CD4-positive, alpha-beta T cell (primary cell): ENCODE data around the gene PDLIM4. TPM values are rescaled to one million over a fixed set of nuclear protein-coding genes. Genes with fewer than 3 reads are reported as not detected.

Experiments used
- ATAC-seq: fragments of 200-7000 bp; cut with Tn5 transposase; one replicate; pipeline ENCODE4 v1.10.0; 2022; ENCODE audit warnings: mild to moderate bottlenecking; ENCODE audit not compliant: poor library complexity
- CTCF ChIA-PET: fragments of 350-600 bp; sonication (Branson Sonifier 250); formaldehyde crosslinking; loops from one replicate; lab custom pipeline; 2021; ENCODE audit warnings: antibody characterized with exemption, inconsistent platforms; lab: Charles Lee
- POLR2A ChIA-PET: fragments of 350-600 bp; sonication (Branson Sonifier 250); formaldehyde crosslinking; loops from one replicate; lab custom pipeline; 2021; ENCODE audit warnings: antibody characterized with exemption, inconsistent platforms; lab: Charles Lee
- DNase-seq, 14 experiments: peaks; one replicate each; pipeline ENCODE4 v3.0.0-alpha.2; 2013 to 2020; ENCODE audit warnings: mixed read lengths in 2 of 14
- H3K27ac ChIP-seq, 2 donors: one replicate each; pipeline versions ENCODE4 v1.5.1 to v1.7.0; 2013; ENCODE audit warnings: low read length in 2 of 2, low read depth in 1 of 2, mild to moderate bottlenecking in 1 of 2
- H3K27me3 ChIP-seq, 2 experiments: 1 replicate in 1 of 2; 2 replicates in 1 of 2; pipeline versions ENCODE4 v1.6.1 to v1.7.0; 2013; ENCODE audit warnings: low read length in 2 of 2, control low read depth in 1 of 2, mild to moderate bottlenecking in 1 of 2, moderate library complexity in 1 of 2; ENCODE audit not compliant: insufficient read depth in 2 of 2, control insufficient read depth in 1 of 2
- H3K36me3 ChIP-seq: one replicate; pipeline ENCODE4 v1.6.1; 2013; ENCODE audit warnings: low read length, control low read depth; ENCODE audit not compliant: insufficient read depth
- H3K4me1 ChIP-seq: one replicate; pipeline ENCODE4 v1.6.1; 2013; ENCODE audit warnings: low read length, control low read depth; ENCODE audit not compliant: insufficient read depth
- H3K4me3 ChIP-seq: one replicate; pipeline ENCODE4 v1.5.1; 2013; ENCODE audit warnings: mild to moderate bottlenecking, low read length, moderate library complexity
- H3K9me3 ChIP-seq, 2 experiments: 1 replicate in 1 of 2; 2 replicates in 1 of 2; pipeline versions ENCODE4 v1.6.1 to v1.7.0; 2013; ENCODE audit warnings: low read length in 2 of 2, mild to moderate bottlenecking in 2 of 2, control low read depth in 1 of 2, moderate library complexity in 1 of 2; ENCODE audit not compliant: control insufficient read depth in 1 of 2, insufficient read depth in 1 of 2
- H3K27ac Mint-ChIP-seq: one replicate; pipeline ENCODE4 v1.8.0; 2020; ENCODE audit warnings: mixed read lengths
- H3K27me3 Mint-ChIP-seq: one replicate; pipeline ENCODE4 v1.8.0; 2021; ENCODE audit warnings: mixed read lengths
- H3K36me3 Mint-ChIP-seq: one replicate; pipeline ENCODE4 v1.8.0; 2021; ENCODE audit warnings: low read depth, mixed read lengths
- H3K4me1 Mint-ChIP-seq: one replicate; pipeline ENCODE4 v1.8.0; 2021; ENCODE audit warnings: low read depth, mixed read lengths
- H3K4me3 Mint-ChIP-seq: one replicate; pipeline ENCODE4 v1.8.0; 2020; ENCODE audit warnings: mild to moderate bottlenecking, mixed read lengths
- H3K9me3 Mint-ChIP-seq: one replicate; pipeline ENCODE4 v1.8.0; 2020; ENCODE audit warnings: mixed read lengths
- CTCF ChIP-seq: fragments of 200-600 bp; IDR thresholded peaks from one replicate; pipeline ENCODE4 v1.8.0; 2022; ENCODE audit warnings: antibody characterized with exemption, mild to moderate bottlenecking
- intact Hi-C, 2 experiments: fragments of 100-400 bp; cut with DNase I in 1 of 2; cut with micrococcal nuclease in 1 of 2; formaldehyde crosslinking; loops; one replicate each; pipeline versions ENCODE4 v1.15.1 to v1.9.0; 2023 to 2025; cut with DNase I, micrococcal nuclease
- total RNA-seq, 174 experiments: library from RNA in 2 of 174; stranded (reverse) in 2 of 174; gene quantifications; one replicate each; pipeline ENCODE4 v1.2.3 and lab custom pipeline; 2021 to 2026

The PDLIM4 gene
- total RNA-seq, 2 experiments from 2014 or later, result not detected

GRCh38 chr5:132270706-132271105 lies 13.2 kb downstream of the PDLIM4 start:
- no peak for TF ChIP-seq CTCF
- Mint-ChIP-seq H3K4me1 (peaks cover 11% of the 10 kb centered on the region), H3K27me3 (peaks cover 31% of the 10 kb centered on the region), H3K27ac (no peak overlapping the region), H3K4me3 (no peak overlapping the region), H3K36me3 (no peaks in the 10 kb centered on the region), H3K9me3 (no peaks in the 10 kb centered on the region)
- ATAC-seq (no peak), DNase-seq (no peak)
- no peak overlapping the region for H3K27ac ChIP-seq
- CTCF ChIA-PET, result no interaction called here
- no peaks in the 10 kb centered on the region for H3K36me3 ChIP-seq
- intact Hi-C loops, result no loop called here
- peaks cover 0 to 6% of the 10 kb centered on the region in 2 experiments for H3K9me3 ChIP-seq
- H3K4me3 ChIP-seq, result no peak overlapping the region
- no peaks in the 10 kb centered on the region for H3K27me3 ChIP-seq
- POLR2A ChIA-PET, result no interaction called here
- peaks cover 15% of the 10 kb centered on the region for H3K4me1 ChIP-seq

- Mint-ChIP-seq H3K36me3 (no peaks in the 10 kb centered on the region), H3K4me1 (peaks cover 11% of the 10 kb centered on the region), H3K27ac (no peak overlapping the region), H3K4me3 (peak overlapping the region; percentile 56), H3K27me3 (peaks cover 31% of the 10 kb centered on the region), H3K9me3 (no peaks in the 10 kb centered on the region)
- no peak for ATAC-seq
- ChIA-PET POLR2A (no interaction called here), CTCF (interaction anchor here (1.5 to 1.8 kb wide), 3 partner anchors 22 to 96 kb away, joined by 3 to 7 read pairs (median 6); no protein-coding TSS in a partner anchor)
- H3K4me3 ChIP-seq, result peak overlapping the region; percentile 12
- intact Hi-C loops, result no loop called here
- H3K36me3 ChIP-seq, result no peaks in the 10 kb centered on the region
- H3K4me1 ChIP-seq, result peaks cover 15% of the 10 kb centered on the region
- H3K27me3 ChIP-seq, result no peaks in the 10 kb centered on the region
- no peak overlapping the region for H3K27ac ChIP-seq
- DNase-seq, result peak in 4 of 14 experiments; percentile 9 to 43 (median 21)
- H3K9me3 ChIP-seq, result peaks cover 0 to 6% of the 10 kb centered on the region in 2 experiments
- TF ChIP-seq CTCF, result no peak
These were observed 14.1 kb downstream of the PDLIM4 start for GRCh38 chr5:132271251-132272246.

GRCh38 chr5:132272311-132273210 lies 15.1 kb downstream of the PDLIM4 start:
- ATAC-seq, result no peak

More at GRCh38 chr5:132272311-132273210, 15.1 kb downstream of the PDLIM4 start:
- intact Hi-C loops, result loop anchor here (1.0 kb wide), 2 partner anchors 228 to 229 kb away; no protein-coding TSS in a partner anchor
- CTCF ChIA-PET, result interaction anchor here (1.5 to 1.8 kb wide), 3 partner anchors 21 to 95 kb away, joined by 3 to 7 read pairs (median 6); no protein-coding TSS in a partner anchor
- Mint-ChIP-seq H3K36me3 (no peaks in the 10 kb centered on the region), H3K4me3 (no peak overlapping the region), H3K4me1 (peaks cover 11% of the 10 kb centered on the region), H3K9me3 (no peaks in the 10 kb centered on the region), H3K27me3 (peaks cover 31% of the 10 kb centered on the region), H3K27ac (no peak overlapping the region)
- peaks cover 0 to 6% of the 10 kb centered on the region in 2 experiments for H3K9me3 ChIP-seq
- no peak overlapping the region for H3K4me3 ChIP-seq
- H3K27ac ChIP-seq, result no peak overlapping the region
- H3K36me3 ChIP-seq, result no peaks in the 10 kb centered on the region
- peaks cover 15% of the 10 kb centered on the region for H3K4me1 ChIP-seq
- no peaks in the 10 kb centered on the region for H3K27me3 ChIP-seq
- POLR2A ChIA-PET, result no interaction called here
- peak; percentile 77 for TF ChIP-seq CTCF
- peak in 13 of 14 experiments; percentile 48 to 77 (median 61) for DNase-seq
